HG02571 (cell line): Measurements from ENCODE around the gene RPS24.
"Not testable (repeated sequence)": the region's sequence is repeated elsewhere in the genome, so short reads cannot be mapped to it uniquely, and the experiment has no call there.

Source experiments
- ATAC-seq: cut with Tn5 transposase; IDR thresholded peaks from one replicate; pipeline ENCODE4 v1.9.1; 2021; ENCODE audit warnings: mild to moderate bottlenecking, moderate library complexity; ENCODE audit not compliant: unreplicated experiment

The RPS24 gene

DNA sequence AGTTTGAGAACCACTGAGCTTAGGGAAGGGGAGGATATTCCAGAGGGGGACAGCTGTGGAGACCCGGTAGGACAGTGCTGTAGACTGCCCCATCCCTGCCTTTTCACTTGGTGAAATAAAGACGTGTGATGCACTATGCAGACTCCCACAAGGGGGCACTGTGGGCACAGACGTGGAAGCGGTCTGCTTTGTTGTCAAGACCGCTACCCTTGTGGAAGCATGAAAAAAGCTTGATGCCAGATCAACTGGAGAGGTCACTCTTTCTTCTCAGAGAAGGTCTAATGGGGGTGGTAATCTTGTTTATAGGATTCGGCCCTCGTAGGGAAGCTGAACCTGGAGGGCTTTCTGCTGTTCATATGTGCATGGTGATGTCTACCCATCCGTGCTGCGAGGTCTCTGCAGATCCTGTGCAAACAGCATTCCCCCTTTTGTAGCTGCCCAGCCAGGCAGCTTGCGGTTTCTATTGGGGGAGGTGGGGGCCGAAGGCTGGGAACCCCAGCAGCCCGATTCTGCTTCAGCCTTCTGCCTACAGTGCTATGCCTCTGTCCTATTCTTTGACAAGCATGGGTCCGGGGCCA lies 13.7 kb downstream of the RPS24 start:
- no peak for ATAC-seq

DNA sequence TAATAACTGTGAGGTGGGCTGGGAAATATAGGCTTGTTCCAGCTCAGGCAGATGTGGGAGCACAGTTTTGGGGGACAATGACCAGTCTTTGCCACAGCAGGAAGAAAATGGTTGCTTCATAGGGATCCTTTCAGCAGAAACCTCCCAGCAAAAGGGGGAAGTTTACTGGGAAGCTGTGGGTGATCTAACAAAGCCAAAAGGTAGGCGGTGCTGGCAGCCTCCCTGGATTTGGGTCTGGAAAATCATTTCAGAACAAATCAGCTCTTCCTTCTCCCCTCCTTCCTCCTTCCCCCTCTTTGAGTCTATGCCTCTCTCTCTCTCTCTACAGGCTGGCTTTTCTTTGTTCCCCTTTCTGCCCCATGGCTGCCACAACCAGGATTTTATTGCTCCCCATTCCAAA lies 16.2 kb downstream of the RPS24 start:
- ATAC-seq = no peak

DNA sequence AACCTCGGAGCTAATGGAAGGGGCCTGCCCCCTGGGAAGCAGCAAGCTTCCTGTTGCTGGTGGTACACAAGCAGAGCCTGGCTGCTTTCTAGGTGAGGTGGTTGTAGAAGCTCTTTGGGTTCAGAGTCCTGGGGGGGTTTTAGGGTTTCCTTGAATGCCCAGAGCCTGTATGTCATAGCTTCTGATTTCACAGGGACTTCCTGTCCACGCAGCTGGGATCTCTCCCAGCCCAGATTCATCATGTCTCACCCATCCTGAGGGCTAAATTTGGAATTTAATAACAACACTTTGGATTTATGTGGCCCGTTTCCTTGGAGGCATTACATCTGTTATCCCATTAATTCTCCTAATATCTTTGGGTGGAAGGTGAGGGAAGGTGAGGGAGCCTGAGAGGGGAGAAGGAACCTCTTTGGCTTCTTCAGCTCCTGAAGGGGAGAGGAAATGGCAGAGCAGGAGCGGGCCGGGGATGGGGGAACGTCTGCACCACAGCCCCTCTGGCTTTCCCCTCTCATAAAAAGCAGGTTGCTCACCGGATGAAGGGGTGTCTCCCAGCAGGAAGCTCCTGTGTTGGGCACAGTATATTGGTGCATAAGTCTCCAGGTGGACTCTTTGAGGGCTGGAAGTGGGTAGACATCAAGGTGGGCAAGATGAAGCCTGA lies 19.7 kb downstream of the RPS24 start:
- no peak for ATAC-seq

DNA sequence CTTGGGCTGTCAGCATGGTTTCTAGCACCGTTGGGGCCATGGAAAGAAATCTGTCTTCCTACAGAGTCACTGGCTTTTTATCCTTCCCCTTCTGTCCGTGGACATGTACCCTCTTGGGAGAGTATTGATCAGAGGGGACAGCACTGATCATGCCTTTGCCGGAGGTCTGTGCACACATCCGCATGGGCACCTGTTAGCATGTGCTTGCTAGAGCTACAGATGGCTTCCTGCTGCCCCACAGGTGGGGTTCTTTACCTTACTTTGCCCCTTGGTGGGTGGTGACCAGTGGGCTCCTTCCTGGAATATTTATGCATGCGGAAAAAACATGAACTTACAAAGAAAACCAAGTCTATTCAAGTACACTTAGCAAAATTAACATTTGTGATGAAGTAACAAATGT lies 24.9 kb downstream of the RPS24 start:
- ATAC-seq = no peak

DNA sequence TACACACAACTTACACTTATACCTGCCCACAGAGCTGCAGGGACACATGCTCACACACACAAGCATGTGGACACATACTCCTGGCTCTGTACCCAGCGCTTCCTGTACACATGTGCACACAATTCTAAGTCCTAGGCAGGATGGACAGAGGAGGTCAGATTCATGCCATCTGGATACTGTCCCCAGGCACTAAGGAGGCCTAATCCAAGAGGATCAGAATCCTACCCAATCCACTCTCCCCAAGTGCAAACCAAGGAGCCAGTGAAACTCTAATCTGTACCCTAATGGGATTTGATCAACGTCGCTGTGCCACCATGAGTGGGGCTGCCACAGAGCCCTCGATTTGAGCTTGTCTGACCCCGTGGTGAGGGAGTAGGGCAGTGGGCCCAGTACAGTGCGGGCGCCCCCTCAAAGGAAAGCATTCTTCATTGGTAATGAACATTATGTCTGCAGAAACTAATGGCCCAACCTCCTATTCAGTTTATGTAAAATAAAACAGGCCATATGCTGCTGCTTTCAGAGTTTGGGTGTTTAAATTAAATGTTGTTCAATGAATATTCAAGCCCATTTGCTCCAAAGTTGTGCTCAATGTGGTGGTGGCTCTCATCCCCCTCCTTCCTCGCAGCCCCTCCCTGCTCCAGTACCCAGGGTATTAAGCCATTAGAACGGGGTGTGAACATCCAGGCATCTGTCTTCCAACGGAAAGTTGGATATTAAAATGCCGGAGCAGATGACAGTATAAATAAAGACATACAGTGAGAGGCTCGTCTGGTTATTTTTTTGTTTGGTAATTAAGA lies 26.4 kb downstream of the RPS24 start:
- no peak for ATAC-seq

DNA sequence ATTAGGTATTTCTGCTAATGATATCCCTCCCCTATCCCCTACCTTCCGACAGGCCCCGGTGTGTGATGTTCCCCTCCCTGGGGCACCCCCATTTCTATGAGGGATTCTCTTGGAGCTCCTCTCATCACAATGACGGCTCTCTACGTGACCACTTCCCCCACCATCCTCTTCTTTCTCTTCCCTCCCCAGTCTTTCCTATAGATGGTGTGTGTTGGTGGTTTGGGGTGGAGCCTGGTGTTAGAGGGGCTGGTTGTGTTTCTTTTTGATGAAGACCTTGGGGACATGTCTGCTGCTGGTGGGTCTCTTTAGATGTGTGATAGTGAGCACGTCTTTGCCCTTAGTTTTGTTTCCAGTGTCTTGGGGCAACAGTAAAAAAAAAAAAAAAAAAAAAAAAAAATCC lies 28.6 kb downstream of the RPS24 start:
- ATAC-seq = no peak

DNA sequence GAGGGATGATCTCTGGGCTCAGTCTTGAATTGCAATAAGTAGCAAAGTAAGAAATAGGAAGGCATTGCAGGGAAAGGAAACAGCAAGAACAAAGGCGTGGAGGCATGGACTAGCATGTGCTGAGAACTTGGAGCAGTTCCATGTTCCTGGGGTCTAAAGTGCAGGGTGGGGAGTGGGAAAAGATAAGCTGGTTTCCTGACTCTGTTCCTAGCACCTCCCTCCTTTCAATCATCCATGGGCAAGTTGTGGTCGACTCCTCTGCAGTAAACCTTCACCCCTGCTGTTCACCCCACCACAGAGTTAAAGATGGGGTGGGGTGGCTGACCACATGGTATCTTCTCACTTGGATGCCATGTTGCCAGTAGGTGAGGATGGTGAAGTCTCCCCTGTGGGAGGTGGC lies 29.6 kb downstream of the RPS24 start:
- ATAC-seq = no peak

DNA sequence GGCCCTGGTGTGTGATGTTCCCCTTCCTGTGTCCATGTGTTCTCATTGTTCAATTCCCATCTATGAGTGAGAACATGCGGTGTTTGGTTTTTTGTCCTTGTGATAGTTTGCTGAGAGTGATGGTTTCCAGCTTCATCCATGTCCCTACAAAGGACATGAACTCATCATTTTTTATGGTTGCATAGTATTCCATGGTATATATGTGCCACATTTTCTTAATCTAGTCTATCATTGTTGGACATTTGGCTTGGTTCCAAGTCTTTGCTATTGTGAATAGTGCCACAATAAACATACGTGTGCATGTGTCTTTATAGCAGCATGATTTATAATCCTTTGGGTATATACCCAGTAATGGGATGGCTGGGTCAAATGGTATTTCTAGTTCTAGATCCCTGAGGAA lies 31.3 kb downstream of the RPS24 start:
- ATAC-seq = not testable (repeated sequence)

DNA sequence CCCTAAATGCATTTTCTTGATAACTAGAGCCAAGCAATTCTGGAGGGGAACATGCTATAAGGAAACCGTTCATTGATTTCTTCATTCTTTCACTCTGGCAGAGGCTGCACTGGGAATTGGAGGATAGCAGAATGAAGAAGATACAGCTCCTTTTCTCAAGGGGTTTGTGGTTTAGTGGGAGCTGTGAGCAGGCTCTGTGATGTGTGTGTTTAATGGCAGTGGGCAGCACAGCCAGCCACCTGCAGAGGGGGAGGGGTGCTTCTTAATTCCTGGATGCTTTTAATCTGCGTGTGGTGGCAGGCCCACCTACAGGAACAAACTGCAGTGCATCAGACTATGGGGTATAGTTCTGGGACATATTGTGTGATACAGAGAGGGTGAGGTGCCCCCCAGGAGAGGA lies 31.9 kb downstream of the RPS24 start:
- no peak for ATAC-seq

DNA sequence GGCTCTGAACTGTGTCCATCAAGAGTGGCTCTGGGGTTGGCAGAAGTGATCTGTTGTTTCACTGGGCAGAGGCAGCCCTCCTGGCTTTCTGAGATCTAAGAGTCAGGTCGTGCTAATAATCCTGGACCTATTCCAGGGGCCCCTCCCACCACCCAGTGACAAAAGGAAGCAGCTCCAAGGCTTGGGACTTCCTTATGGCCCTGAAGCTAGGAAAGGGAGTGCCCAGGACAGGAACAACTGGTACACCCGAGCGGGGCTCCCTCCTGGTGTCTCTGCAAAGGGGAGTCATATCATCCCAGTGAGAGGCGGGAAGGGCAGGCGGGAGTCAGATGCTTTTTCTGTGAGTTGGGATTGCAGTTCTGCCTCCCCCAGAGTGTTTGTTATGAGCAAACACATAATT lies 32.3 kb downstream of the RPS24 start:
- ATAC-seq = no peak

DNA sequence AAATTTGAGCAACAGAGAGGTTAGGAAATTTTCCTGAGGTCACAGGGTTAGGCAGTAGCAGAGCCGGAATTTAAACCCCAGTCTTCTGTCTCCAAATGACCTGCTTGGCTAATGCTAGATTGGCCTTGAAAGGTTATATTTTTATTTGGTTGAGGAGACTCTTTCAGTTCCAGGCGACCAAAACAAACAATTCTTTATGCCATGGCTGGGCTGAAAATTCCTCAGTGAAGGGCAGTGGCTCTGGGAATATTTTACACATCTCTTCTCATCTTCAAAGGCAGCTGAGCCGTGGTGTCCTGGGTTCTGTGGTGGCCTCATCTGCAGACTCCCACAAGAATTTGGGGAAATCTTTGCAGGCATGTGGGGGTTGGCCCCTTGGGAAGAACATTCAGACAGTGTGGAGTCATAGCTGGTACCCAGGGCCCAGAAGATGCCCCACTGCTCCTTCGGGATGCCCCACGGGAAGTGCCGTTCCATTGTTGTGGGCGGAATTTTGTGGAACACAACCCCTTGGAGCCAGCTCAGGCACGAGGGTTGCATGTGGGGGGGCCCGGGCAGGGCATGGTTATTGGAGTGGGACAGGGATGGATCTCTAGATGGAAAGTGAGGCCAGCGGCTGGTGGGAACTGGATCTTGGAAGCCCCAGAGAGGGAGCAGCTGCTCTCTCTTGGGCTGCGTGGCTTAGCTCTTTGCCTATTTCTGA lies 33.2 kb downstream of the RPS24 start:
- ATAC-seq = no peak

DNA sequence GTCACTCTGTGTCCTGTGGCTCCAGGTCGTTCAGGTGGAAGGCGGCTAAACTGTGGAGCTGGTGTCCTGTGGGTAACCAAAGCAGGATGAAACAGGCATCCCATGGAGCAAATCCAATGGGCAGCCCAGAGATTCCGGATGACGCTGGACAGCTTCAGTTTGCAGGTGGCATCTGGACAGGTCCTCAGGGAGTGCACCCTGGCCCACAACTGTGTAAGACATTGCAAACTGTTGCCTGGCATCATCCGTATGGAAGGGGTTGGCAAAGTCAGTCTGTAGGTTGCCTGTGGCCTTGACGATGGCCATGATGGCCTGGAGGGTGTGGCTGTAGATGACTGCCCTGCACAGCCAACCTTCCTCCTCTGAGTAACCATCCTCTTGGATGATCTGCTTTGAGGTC lies 35.5 kb downstream of the RPS24 start:
- no peak for ATAC-seq

DNA sequence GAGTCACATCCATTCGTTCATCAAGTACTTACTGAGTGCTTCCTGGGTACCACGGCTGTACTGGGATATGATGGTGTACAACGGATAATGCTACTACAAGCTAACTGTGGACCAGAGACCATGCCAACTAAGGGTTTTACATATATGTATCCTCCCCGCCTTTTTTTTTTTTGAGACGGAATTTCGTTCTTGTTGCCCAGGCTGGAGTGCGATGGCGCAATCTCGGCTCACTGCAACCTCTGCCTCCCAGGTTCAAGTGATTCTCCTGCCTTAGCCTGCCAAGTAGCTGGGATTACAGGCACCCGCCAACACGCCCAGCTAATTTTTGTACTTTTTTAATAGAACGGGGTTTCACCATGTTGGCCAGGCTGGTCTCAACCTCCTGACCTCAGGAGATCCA lies 36.4 kb downstream of the RPS24 start:
- ATAC-seq = not testable (repeated sequence)

DNA sequence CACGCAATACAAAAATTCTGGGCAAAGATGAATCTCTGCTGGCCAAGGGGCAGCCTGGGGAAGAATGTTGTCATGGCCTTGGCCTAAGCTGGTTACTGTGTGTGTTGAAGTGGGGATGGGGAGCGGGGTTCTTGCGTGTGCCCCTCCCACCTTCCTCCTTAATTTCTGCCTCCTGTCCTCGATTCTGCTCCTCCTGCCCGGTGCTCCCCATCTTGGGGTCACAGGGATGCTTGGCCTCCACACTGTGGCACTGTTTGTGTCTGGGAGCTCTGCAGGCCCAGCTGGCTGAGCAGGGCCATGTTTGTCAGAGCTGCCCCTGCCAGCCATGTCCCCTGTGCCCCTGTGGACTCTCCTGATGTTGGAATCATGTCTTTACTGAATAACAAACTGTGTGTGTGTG lies 37.1 kb downstream of the RPS24 start:
- ATAC-seq = no peak

DNA sequence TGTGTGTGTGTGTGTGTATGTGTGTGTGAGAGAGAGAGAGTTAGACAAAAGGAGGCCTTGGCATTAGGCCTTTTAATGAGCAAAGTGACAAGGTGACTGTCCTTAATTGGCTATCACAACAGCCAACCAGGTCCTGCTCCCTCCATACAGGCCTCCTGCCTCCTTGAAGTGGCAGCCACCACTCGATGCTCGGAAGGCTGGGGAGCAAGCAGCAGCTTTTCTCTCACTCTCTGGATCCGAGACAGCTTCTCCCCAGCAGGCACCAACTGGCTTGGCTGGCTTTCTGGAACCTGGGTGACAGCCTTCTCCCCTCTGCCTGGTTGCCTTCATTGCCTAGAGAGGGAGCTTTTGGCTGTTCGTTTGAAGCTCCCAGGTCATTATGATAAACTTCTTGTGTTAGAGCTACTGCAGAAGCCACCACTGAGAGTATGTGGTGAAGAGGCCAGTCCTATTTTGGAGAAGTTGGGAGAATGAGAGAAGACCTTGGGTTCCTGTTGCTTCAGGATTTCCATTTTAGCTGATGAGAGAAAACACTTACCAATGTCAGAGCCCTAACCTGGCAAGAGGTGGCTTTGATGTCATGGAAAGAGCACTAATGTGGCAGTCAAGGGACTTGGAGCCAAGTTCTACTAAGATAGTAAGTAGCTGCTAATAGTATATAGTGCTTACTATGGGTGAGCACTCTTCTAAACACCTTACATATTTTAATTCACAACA lies 37.6 kb downstream of the RPS24 start:
- ATAC-seq = no peak

DNA sequence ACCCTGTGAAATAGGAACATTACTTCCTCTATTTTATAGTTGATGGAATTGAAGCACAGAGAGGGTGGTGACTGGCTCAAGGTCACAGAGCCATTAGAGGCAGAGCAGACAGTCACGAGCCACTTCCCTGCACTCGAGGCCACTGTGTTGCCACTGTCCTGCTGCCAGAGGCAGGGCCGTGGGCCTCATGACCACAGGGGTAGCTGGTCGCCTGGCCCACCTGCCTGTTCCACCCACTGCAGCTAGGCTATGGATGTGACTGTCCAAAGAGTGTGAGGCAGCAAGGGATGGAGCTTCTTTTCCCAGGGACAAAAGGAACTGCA lies 38.2 kb downstream of the RPS24 start:
- no peak for ATAC-seq

DNA sequence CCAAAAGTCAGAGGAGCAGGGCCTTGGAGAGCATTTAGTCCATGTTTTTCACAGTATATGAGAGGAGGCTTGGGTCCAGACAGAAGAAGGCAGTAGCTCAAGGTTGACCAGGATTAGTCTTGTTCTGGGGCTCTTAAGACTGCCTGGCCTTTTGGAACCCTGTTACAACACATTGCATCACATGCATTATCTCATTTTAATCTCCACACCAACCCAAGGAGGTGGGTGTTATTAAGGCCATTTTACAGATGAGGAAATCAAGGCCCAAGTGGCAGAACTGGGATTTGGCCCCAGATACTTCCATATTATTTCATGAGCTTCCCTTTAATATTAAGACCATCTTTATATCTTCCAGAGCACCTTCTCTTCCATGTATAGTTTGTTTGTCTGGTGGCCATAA lies 38.8 kb downstream of the RPS24 start:
- ATAC-seq = no peak

DNA sequence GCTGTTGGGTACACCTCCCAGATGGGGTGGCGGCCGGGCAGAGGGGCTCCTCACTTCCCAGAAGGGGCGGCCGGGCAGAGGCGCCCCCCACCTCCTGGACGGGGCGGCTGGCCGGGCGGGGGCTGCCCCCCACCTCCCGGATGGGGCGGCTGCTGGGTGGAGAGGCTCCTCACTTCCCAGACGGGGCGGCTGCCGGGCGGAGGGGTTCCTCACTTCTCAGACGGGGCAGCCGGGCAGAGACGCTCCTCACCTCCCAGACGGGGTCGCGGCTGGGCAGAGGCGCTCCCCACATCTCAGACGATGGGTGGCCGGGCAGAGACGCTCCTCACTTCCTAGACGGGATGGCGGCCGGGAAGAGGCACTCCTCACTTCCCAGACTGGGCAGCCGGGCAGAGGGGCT lies 42.1 kb downstream of the RPS24 start:
- ATAC-seq = not testable (repeated sequence)

DNA sequence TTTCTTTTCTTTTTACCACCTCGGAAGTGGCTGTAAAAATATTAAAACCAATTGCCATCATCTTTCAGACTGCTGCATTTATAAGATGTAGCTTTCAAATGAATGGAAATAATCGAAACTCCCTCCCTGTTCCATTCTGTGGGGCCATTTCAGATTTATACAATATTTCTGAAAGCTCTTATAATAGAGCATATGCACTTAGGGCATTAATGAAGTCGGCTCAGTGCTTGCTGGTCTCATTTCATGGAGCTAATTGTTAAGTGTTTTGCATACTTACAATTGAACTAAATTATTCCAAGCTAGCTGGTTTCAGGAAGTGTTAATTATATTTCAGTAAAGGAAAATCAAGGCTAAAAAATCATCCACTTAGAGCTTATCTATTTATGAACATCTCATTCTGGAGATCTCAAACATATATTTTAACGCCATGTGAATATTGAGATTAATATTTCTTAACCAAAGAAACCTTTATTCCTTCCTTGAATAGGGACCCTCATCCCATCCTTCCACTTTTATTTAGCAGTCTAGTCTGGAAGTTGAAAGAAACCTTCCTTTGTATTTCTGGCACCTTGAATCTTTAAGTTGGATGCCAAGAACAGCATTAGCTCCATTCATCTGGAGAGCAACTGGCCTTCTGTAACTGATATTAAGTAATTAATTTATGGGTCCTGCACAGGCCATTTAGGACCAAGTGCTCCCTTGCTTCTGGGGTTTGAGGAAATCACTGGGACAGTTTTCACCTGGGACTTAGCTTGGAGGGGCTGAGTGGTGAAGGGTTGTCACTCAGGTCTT lies 45.1 kb downstream of the RPS24 start:
- ATAC-seq = no peak

DNA sequence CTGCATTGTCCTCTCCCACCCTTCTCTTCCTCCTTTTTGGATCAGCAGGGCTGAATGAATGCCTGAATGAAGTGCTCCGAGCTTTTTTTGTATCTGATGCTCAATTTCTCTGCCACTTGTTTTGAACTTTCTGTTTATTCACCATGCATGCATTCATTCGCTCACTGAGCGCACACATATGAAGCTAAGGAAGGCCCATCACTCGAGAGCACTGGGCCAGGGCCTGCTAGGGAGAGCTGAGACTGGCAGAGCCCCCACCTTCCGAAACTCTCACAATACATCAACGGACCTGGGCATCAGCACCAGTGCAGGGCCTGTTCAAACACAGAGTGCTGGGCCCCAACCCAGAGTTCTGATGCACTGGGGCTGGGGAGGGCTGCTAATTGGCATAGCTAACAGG lies 45.7 kb downstream of the RPS24 start:
- ATAC-seq = no peak
